GM12891 (cell line): ENCODE measurements around the gene PEX7.
A peak's percentile ranks its signal among the peaks of the same experiment; 100 is the strongest.

Source experiments
- DNase-seq: peaks from one replicate; pipeline ENCODE4 v3.0.0; 2011; ENCODE audit warnings: low spot score; ENCODE audit not compliant: insufficient read length
- FAIRE-seq: peaks from 2 replicates; lab custom pipeline; 2011; peaks lifted over from hg19 to GRCh38; lab: Jason Lieb, UNC
- PAX5 ChIP-seq: IDR thresholded peaks from 2 replicates; pipeline ENCODE4 v1.6.1; 2011; ENCODE audit warnings: low read length, moderate library complexity, mild to moderate bottlenecking; ENCODE audit not compliant: insufficient read depth, severe bottlenecking
- POLR2A ChIP-seq: IDR thresholded peaks from 2 replicates; pipeline ENCODE4 v1.6.1; 2011; ENCODE audit warnings: low read depth, low read length, control low read depth
- POLR2AphosphoS5 ChIP-seq: IDR thresholded peaks from 2 replicates; pipeline ENCODE4 v1.6.1; 2011; ENCODE audit warnings: low read depth, low read length, control low read depth
- POU2F2 ChIP-seq: IDR thresholded peaks from 2 replicates; pipeline ENCODE4 v1.6.1; 2011; ENCODE audit warnings: low read depth, mild to moderate bottlenecking, control low read depth, low read length, moderate library complexity
- SPI1 ChIP-seq: IDR thresholded peaks from 2 replicates; pipeline ENCODE4 v1.6.1; 2011; ENCODE audit warnings: low read depth, low read length, control low read depth
- TAF1 ChIP-seq: IDR thresholded peaks from 2 replicates; pipeline ENCODE4 v1.6.1; 2011; ENCODE audit warnings: low read depth, low read length, control low read depth

Gene PEX7

DNA sequence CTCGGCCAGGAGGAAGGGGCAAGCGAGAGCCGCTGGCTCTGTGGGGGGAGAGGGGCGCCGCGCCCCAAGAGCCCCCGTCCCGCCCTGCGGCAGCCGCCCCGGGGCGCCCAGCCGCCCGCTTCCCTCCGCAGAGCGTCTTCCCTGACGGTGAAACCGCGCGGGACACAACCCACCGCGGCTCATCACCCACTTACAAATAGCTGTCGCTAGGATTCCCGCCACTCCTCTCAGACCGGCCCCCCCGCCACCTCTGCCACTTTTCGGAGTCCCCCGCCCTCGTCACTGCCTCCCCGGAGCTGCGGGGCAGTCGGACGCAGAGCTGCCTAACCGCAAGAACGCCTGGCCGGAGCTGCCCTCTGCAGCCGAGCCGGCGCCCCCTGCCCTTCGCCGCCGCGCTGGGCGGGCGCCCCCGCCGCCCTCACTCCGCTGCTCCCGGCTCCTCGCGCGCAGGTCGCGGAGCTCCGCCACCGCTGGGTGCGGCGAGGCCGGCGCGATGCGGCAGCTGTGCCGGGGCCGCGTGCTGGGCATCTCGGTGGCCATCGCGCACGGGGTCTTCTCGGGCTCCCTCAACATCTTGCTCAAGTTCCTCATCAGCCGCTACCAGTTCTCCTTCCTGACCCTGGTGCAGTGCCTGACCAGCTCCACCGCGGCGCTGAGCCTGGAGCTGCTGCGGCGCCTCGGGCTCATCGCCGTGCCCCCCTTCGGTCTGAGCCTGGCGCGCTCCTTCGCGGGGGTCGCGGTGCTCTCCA is 99.7 kb downstream of the PEX7 start, which contains the start of gene SLC35D3:
SLC35D3 (plus strand) TSS at position 366 of the 749 bp plus-strand sequence; CDS start at position 494, 128 bp downstream.
- TF ChIP-seq SPI1 = no peak
- no peak for TF ChIP-seq PAX5
- TF ChIP-seq POU2F2 = no peak
- no peak for TF ChIP-seq POLR2AphosphoS5
- no peak for TF ChIP-seq POLR2A
- TF ChIP-seq TAF1 = no peak
- peak; percentile 54 for DNase-seq
- peak; percentile 71 for FAIRE-seq

DNA sequence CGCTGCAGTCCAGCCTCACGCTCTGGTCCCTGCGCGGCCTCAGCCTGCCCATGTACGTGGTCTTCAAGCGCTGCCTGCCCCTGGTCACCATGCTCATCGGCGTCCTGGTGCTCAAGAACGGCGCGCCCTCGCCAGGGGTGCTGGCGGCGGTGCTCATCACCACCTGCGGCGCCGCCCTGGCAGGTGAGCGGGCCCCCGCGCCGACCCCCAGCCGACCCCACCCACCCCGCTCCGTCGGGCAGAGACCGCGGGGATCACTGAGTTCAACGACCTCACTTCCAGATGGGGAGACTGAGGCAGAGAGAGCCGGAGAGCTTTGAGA is 100.3 kb downstream of the PEX7 start:
- FAIRE-seq = no peak
- no peak for TF ChIP-seq POLR2AphosphoS5
- no peak for TF ChIP-seq POU2F2
- no peak for TF ChIP-seq PAX5
- no peak for DNase-seq

DNA sequence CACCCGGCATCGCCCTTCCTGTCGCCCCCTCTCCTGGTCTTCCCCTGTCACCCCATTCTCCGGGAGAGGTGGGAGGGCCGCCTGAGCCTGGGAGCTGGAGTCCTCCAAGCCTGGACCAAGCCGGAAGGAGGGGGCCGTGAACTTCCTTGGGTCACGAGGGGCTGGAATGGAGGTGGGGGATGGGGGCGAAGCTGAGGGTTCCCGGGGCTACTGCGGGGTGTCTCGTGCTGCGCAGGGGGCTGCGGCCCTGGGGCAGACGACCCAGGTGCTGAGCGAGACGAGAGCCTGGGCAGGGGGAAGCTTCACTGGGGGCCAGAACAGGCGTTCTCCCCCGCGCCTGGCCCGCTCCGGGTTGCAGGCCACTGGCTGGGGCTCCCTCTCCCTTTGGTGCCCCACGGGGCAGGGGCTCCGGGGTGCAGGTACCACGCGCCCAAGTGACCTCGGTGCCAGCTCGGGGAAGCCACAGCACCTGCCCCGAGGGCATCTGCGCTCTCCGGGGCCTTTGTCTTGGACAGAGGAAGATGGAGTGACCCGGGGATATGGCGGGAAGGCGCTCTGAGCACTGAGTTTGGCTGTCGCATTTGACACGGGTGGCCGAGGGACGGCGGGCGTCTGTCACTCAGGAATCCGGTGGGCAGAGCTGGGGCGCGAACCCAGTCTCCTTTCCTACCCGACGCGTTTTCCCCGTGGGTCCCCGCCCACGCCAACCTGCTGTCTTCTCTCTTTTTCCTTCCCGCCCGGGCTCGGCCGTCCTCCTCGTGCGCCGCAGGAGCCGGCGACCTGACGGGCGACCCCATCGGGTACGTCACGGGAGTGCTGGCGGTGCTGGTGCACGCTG is 100.9 kb downstream of the PEX7 start:
- TF ChIP-seq POU2F2 (no peak), SPI1 (no peak), POLR2A (no peak), POLR2AphosphoS5 (no peak), PAX5 (no peak), TAF1 (no peak)
- DNase-seq (peak; percentile 26), FAIRE-seq (peak; percentile 9)

DNA sequence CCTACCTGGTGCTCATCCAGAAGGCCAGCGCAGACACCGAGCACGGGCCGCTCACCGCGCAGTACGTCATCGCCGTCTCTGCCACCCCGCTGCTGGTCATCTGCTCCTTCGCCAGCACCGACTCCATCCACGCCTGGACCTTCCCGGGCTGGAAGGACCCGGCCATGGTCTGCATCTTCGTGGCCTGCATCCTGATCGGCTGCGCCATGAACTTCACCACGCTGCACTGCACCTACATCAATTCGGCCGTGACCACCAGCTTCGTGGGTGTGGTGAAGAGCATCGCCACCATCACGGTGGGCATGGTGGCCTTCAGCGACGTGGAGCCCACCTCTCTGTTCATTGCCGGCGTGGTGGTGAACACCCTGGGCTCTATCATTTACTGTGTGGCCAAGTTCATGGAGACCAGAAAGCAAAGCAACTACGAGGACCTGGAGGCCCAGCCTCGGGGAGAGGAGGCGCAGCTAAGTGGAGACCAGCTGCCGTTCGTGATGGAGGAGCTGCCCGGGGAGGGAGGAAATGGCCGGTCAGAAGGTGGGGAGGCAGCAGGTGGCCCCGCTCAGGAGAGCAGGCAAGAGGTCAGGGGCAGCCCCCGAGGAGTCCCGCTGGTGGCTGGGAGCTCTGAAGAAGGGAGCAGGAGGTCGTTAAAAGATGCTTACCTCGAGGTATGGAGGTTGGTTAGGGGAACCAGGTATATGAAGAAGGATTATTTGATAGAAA is 101.7 kb downstream of the PEX7 start:
- FAIRE-seq (peak; percentile 23), DNase-seq (no peak)
- no peak for TF ChIP-seq PAX5
- no peak for TF ChIP-seq POLR2A
- TF ChIP-seq SPI1 = no peak
- no peak for TF ChIP-seq POLR2AphosphoS5
- no peak for TF ChIP-seq POU2F2

DNA sequence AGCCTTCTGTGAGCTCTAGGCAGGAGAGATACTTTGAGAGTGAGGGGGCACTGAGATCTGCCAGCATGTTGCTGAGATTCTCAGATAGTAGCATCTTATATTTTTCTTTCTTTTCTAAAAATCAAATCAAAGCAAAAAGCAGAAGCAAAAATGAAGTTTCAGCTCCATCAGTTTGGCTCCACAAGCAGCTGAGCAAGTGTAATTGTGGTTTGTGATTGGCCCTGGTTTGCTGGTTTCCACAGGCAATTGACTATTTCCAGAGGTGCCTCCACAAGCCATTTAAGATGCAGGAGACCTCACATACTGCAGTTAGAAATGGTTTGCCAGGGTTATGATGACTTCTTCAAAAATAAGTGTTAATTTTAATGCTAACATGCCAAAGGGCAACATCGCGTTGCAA is 104.0 kb downstream of the PEX7 start:
- no peak for FAIRE-seq
- TF ChIP-seq TAF1 (no peak), POLR2A (no peak), POU2F2 (no peak), SPI1 (no peak), PAX5 (no peak), POLR2AphosphoS5 (no peak)

DNA sequence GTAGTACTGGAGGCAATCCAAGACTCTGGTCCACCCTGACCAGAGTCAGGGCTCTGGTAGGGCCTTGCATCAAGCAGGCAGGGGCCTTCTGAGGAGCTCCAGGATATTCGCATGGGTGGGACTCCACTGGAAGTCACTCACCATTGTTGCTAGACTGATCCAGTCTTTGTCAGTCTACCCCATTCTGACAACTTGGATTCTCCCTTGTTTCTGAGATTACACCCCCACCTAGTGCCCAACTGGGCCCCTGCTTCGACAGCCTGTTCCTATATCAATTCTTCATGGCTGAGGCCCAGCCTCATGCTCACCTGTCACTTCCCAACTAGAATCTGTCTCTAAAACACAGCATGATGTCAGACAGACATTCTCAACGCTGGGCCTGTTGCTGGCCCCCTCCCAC is 104.9 kb downstream of the PEX7 start:
- FAIRE-seq (no peak), DNase-seq (peak; percentile 14)
- TF ChIP-seq TAF1 = no peak
- no peak for TF ChIP-seq SPI1
- TF ChIP-seq POLR2AphosphoS5 = no peak
- TF ChIP-seq POU2F2 = no peak

More for the DNA sequence above, 104.0 kb downstream of the PEX7 start:
- no peak for DNase-seq

DNA sequence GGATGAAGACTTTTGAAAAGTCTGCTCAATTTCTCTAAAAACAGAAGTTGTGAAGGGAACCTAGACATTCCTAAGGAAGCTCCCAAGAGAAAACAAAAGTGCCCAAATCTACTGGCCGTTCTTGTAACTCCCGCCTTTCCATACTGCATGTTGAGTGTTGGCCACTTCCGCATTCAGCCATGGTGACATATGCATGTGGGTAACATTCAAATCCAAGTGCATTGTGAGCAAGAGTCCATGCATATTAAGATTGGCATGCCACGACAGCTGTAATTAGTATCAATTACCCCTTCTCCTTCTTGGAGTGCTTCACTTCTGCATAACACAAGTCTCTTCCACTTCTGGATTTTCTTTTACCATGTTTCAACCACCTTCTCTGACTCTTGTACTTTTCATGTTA is 108.1 kb downstream of the PEX7 start:
- no peak for FAIRE-seq

DNA sequence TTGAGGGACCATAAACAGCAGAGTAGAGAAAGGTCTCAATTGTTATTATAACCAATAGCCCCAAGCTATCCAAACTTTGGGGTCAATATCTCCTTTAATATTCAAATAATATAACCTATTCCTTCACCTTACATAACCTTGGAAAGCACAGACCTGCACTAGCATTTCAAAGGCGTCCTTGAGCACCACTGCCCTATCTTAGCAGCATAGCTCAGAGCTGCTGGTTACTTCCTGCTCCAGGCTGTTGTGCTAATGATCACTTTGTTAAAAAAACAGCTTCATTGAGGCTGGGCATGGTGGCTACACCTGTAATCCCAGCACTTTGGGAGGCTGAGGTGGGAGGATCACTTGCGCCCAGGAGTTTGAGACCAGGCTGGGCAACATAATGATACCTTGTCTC is 110.2 kb downstream of the PEX7 start:
- TF ChIP-seq POLR2AphosphoS5 = no peak
- no peak for TF ChIP-seq TAF1
- DNase-seq = no peak
- no peak for FAIRE-seq

More for the DNA sequence above, 108.1 kb downstream of the PEX7 start:
- no peak for DNase-seq
- TF ChIP-seq POU2F2 = no peak
- TF ChIP-seq PAX5 = no peak
- TF ChIP-seq POLR2AphosphoS5 = no peak
- no peak for TF ChIP-seq TAF1
- no peak for TF ChIP-seq POLR2A
- no peak for TF ChIP-seq SPI1

DNA sequence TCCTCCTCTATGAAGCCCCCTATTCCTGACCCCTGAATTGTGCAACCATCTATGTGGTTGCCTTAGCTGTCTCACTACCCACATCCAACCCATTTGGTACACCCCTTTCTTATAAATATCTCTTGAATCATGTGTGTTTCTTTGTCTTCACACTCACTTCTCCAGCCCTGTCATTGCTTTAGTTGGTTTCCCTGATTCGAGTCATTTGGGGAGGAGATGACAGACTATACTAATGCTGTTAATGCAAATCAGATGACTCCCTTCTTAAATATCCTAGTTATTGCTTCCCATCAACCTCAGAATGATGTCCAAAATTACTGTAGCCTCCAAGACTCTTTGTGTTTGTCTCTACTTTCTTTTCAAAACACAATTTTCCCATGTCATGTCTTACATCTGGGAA is 122.7 kb downstream of the PEX7 start:
- FAIRE-seq = no peak
- TF ChIP-seq POU2F2 = no peak

DNA sequence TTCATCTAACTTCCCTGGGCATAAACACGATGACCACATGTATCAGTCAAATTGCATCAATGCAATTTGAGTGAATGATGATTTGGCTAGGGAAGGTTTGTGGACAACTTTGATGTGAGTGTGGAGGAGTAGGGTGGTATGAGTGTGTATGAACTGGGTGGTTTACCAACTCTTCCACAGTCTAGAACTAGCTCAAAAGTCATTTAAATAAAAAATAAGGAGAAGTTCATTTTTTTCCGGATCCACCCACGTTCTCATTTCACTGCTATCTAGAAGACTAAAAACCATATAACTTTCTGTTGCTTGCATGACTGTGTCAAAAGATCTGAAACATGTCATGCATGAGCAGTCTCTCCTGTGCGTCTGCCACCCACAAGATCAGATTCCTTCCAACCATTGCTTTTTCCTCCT is 123.3 kb downstream of the PEX7 start:
- TF ChIP-seq POU2F2 (no peak), POLR2A (no peak), PAX5 (peak; percentile 8)
- FAIRE-seq (no peak), DNase-seq (no peak)

More for the DNA sequence above, 122.7 kb downstream of the PEX7 start:
- no peak for DNase-seq
